ENCODE results near the gene MPLKIP.

- TF ChIP-seq POLR2AphosphoS5 (IDR thresholded peaks at IDR 0.05; ENCODE audit: low read depth, low read length) (no peak), YY1 (IDR thresholded peaks at IDR 0.05; ENCODE audit: low read depth) (no peak), REST (IDR thresholded peaks at IDR 0.05; ENCODE audit: low read depth, low read length) (no peak), USF2 (IDR thresholded peaks at IDR 0.05; ENCODE audit: borderline replicate concordance, low read depth, low read length) (no peak), EP300 (IDR thresholded peaks at IDR 0.05; ENCODE audit: borderline replicate concordance in 1 of 2, low read depth in 1 of 2, low read length in 1 of 2) (no peak)
These were observed 36.7 kb downstream of the MPLKIP start for GRCh38 chr7:40097728-40098127.
